HG02610 (cell line): ENCODE measurements around the gene SIGLECL1.
"Not testable (repeated sequence)": the region's sequence is repeated elsewhere in the genome, so short reads cannot be mapped to it uniquely, and the experiment has no call there.

Experiments used
- ATAC-seq: cut with Tn5 transposase; IDR thresholded peaks from one replicate; pipeline ENCODE4 v1.9.1; 2021; ENCODE audit warnings: mild to moderate bottlenecking, moderate library complexity; ENCODE audit not compliant: unreplicated experiment

Gene SIGLECL1

GRCh38 chr19:51250786-51251467, at the start of gene SIGLECL1:
Gene SIGLECL1 (plus strand): TSS chr19:51251080. CDS start chr19:51264073, 12,993 bp downstream.
- no peak for ATAC-seq

GRCh38 chr19:51201712-51202111, 49.2 kb upstream of the SIGLECL1 start:
- no peak for ATAC-seq

- no peak for ATAC-seq
Observed at GRCh38 chr19:51203916-51204315, 47.0 kb upstream of the SIGLECL1 start.

GRCh38 chr19:51204321-51204720, 46.6 kb upstream of the SIGLECL1 start:
- ATAC-seq = no peak

GRCh38 chr19:51207747-51208146, 43.1 kb upstream of the SIGLECL1 start:
- ATAC-seq = no peak

- no peak for ATAC-seq
Observed at GRCh38 chr19:51210191-51210784, 40.6 kb upstream of the SIGLECL1 start.

- not testable (repeated sequence) for ATAC-seq
Observed at GRCh38 chr19:51210874-51211361, 40.0 kb upstream of the SIGLECL1 start.

GRCh38 chr19:51211833-51212232, 39.0 kb upstream of the SIGLECL1 start:
- ATAC-seq = no peak

GRCh38 chr19:51219307-51219706, 31.6 kb upstream of the SIGLECL1 start:
- no peak for ATAC-seq

GRCh38 chr19:51219971-51220370, 30.9 kb upstream of the SIGLECL1 start:
- ATAC-seq = no peak

GRCh38 chr19:51220996-51221395, 29.9 kb upstream of the SIGLECL1 start:
- no peak for ATAC-seq

- ATAC-seq = no peak
Observed at GRCh38 chr19:51224163-51224641, 26.7 kb upstream of the SIGLECL1 start.

GRCh38 chr19:51224898-51225393, 25.9 kb upstream of the SIGLECL1 start, which contains the start of gene CD33:
Gene CD33 (plus strand): TSS chr19:51225080. CDS start chr19:51225119, 39 bp downstream.
- ATAC-seq = not testable (repeated sequence)

GRCh38 chr19:51226067-51226466, 24.8 kb upstream of the SIGLECL1 start:
- ATAC-seq = no peak

- no peak for ATAC-seq
Observed at GRCh38 chr19:51227326-51227725, 23.6 kb upstream of the SIGLECL1 start.

GRCh38 chr19:51227966-51228365, 22.9 kb upstream of the SIGLECL1 start:
- no peak for ATAC-seq

- no peak for ATAC-seq
Observed at GRCh38 chr19:51240866-51241265, 10.0 kb upstream of the SIGLECL1 start.

GRCh38 chr19:51242881-51243630, 7.8 kb upstream of the SIGLECL1 start:
- no peak for ATAC-seq

GRCh38 chr19:51246164-51246552, 4.7 kb upstream of the SIGLECL1 start:
- ATAC-seq = no peak

- no peak for ATAC-seq
Observed at GRCh38 chr19:51247972-51248590, 2.8 kb upstream of the SIGLECL1 start.

- ATAC-seq = no peak
Observed at GRCh38 chr19:51251468-51251820, 564 bp downstream of the SIGLECL1 start.
